ENCODE results near the gene MICAL3.

Gene MICAL3

GRCh38 chr22:17890245-17890671 lies 134.1 kb downstream of the MICAL3 start:
- WGBS (ENCODE audit: insufficient coverage, insufficient read length): no CpG with 5 or more reads among the region's 4 CpGs
- no peak for DNase-seq (ENCODE audit: low read depth, low spot score)
- Histone ChIP-seq H3K4me1 (ENCODE audit: control insufficient read depth, insufficient read depth, low read length) (no peaks in the 10 kb centered on the region), H3K4me3 (ENCODE audit: low read length) (no peak overlapping the region), H3K27me3 (ENCODE audit: control insufficient read depth, insufficient read depth, low read length) (no peaks in the 10 kb centered on the region), H3K9me3 (ENCODE audit: control insufficient read depth, insufficient read depth, low read length) (no peaks in the 10 kb centered on the region), H3K36me3 (ENCODE audit: control insufficient read depth, insufficient read depth, low read length) (peaks cover 12% of the 10 kb centered on the region; the same call in 1 of the 2 replicates), H3K27ac (ENCODE audit: low read length) (no peak overlapping the region)

GRCh38 chr22:17888855-17889254 lies 135.5 kb downstream of the MICAL3 start:
- no CpG with 5 or more reads among the region's 7 CpGs for WGBS (ENCODE audit: insufficient coverage, insufficient read length)
- no peaks in the 10 kb centered on the region for H3K9me3 ChIP-seq (ENCODE audit: control insufficient read depth, insufficient read depth, low read length)
- no peaks in the 10 kb centered on the region for H3K4me1 ChIP-seq (ENCODE audit: control insufficient read depth, insufficient read depth, low read length)
- H3K36me3 ChIP-seq (ENCODE audit: control insufficient read depth, insufficient read depth, low read length): peaks cover 12% of the 10 kb centered on the region; the same call in 1 of the 2 replicates
- no peak overlapping the region for H3K27ac ChIP-seq (ENCODE audit: low read length)
- H3K4me3 ChIP-seq (ENCODE audit: low read length): no peak overlapping the region
- no peaks in the 10 kb centered on the region; the same call in 1 of the 2 replicates for H3K27me3 ChIP-seq (ENCODE audit: control insufficient read depth, insufficient read depth, low read length)
- DNase-seq (ENCODE audit: low read depth, low spot score): no peak

GRCh38 chr22:17888439-17888838 lies 135.9 kb downstream of the MICAL3 start:
- WGBS (ENCODE audit: insufficient coverage, insufficient read length): no CpG with 5 or more reads among the region's 12 CpGs
- Histone ChIP-seq H3K27me3 (ENCODE audit: control insufficient read depth, insufficient read depth, low read length) (no peaks in the 10 kb centered on the region; the same call in 1 of the 2 replicates), H3K9me3 (ENCODE audit: control insufficient read depth, insufficient read depth, low read length) (no peaks in the 10 kb centered on the region), H3K36me3 (ENCODE audit: control insufficient read depth, insufficient read depth, low read length) (peaks cover 12% of the 10 kb centered on the region; the same call in 1 of the 2 replicates), H3K4me3 (ENCODE audit: low read length) (no peak overlapping the region), H3K4me1 (ENCODE audit: control insufficient read depth, insufficient read depth, low read length) (no peaks in the 10 kb centered on the region), H3K27ac (ENCODE audit: low read length) (no peak overlapping the region)
- no peak for DNase-seq (ENCODE audit: low read depth, low spot score)

- Histone ChIP-seq H3K27ac (ENCODE audit: low read length) (no peak overlapping the region), H3K36me3 (ENCODE audit: control insufficient read depth, insufficient read depth, low read length) (peaks cover 13% of the 10 kb centered on the region), H3K4me1 (ENCODE audit: control insufficient read depth, insufficient read depth, low read length) (no peaks in the 10 kb centered on the region), H3K27me3 (ENCODE audit: control insufficient read depth, insufficient read depth, low read length) (peaks cover 4% of the 10 kb centered on the region; the same call in 1 of the 2 replicates), H3K4me3 (ENCODE audit: low read length) (no peak overlapping the region), H3K9me3 (ENCODE audit: control insufficient read depth, insufficient read depth, low read length) (no peaks in the 10 kb centered on the region)
- no peak for DNase-seq (ENCODE audit: low read depth, low spot score)
- no CpG with 5 or more reads among the region's 8 CpGs for WGBS (ENCODE audit: insufficient coverage, insufficient read length)
These were observed 139.5 kb downstream of the MICAL3 start for GRCh38 chr22:17884893-17885292.

GRCh38 chr22:17884084-17884483 lies 140.3 kb downstream of the MICAL3 start:
- H3K27me3 ChIP-seq (ENCODE audit: control insufficient read depth, insufficient read depth, low read length): peaks cover 8% of the 10 kb centered on the region; the same call in 1 of the 2 replicates
- H3K4me3 ChIP-seq (ENCODE audit: low read length): no peak overlapping the region
- H3K4me1 ChIP-seq (ENCODE audit: control insufficient read depth, insufficient read depth, low read length): no peaks in the 10 kb centered on the region
- DNase-seq (ENCODE audit: low read depth, low spot score): no peak
- peaks cover 14% of the 10 kb centered on the region for H3K36me3 ChIP-seq (ENCODE audit: control insufficient read depth, insufficient read depth, low read length)
- whole genome bisulfite sequencing (ENCODE audit: insufficient coverage, insufficient read length): no CpG with 5 or more reads among the region's 6 CpGs
- no peak overlapping the region for H3K27ac ChIP-seq (ENCODE audit: low read length)
- H3K9me3 ChIP-seq (ENCODE audit: control insufficient read depth, insufficient read depth, low read length): no peaks in the 10 kb centered on the region

GRCh38 chr22:17883356-17883755 lies 141.0 kb downstream of the MICAL3 start:
- Histone ChIP-seq H3K9me3 (ENCODE audit: control insufficient read depth, insufficient read depth, low read length) (no peaks in the 10 kb centered on the region), H3K27me3 (ENCODE audit: control insufficient read depth, insufficient read depth, low read length) (peaks cover 15% of the 10 kb centered on the region), H3K27ac (ENCODE audit: low read length) (no peak overlapping the region), H3K36me3 (ENCODE audit: control insufficient read depth, insufficient read depth, low read length) (peaks cover 14% of the 10 kb centered on the region), H3K4me1 (ENCODE audit: control insufficient read depth, insufficient read depth, low read length) (no peaks in the 10 kb centered on the region), H3K4me3 (ENCODE audit: low read length) (no peak overlapping the region)
- no peak for DNase-seq (ENCODE audit: low read depth, low spot score)
- WGBS (ENCODE audit: insufficient coverage, insufficient read length): no CpG with 5 or more reads among the region's 9 CpGs

- Histone ChIP-seq H3K9me3 (ENCODE audit: control insufficient read depth, insufficient read depth, low read length) (no peaks in the 10 kb centered on the region), H3K36me3 (ENCODE audit: control insufficient read depth, insufficient read depth, low read length) (peaks cover 14% of the 10 kb centered on the region), H3K4me3 (ENCODE audit: low read length) (no peak overlapping the region), H3K4me1 (ENCODE audit: control insufficient read depth, insufficient read depth, low read length) (no peaks in the 10 kb centered on the region), H3K27ac (ENCODE audit: low read length) (no peak overlapping the region), H3K27me3 (ENCODE audit: control insufficient read depth, insufficient read depth, low read length) (peaks cover 18% of the 10 kb centered on the region)
- DNase-seq (ENCODE audit: low read depth, low spot score): no peak
- no CpG with 5 or more reads among the region's 8 CpGs for WGBS (ENCODE audit: insufficient coverage, insufficient read length)
These were observed 141.6 kb downstream of the MICAL3 start for GRCh38 chr22:17882727-17883126.

- Histone ChIP-seq H3K36me3 (ENCODE audit: control insufficient read depth, insufficient read depth, low read length) (peaks cover 14% of the 10 kb centered on the region), H3K27ac (ENCODE audit: low read length) (no peak overlapping the region)
- WGBS (ENCODE audit: insufficient coverage, insufficient read length): no CpG with 5 or more reads among the region's 2 CpGs
These were observed 142.2 kb downstream of the MICAL3 start for GRCh38 chr22:17882162-17882561.

GRCh38 chr22:17881366-17881765 lies 143.0 kb downstream of the MICAL3 start:
- no peak overlapping the region for H3K27ac ChIP-seq (ENCODE audit: low read length)
- no peaks in the 10 kb centered on the region for H3K9me3 ChIP-seq (ENCODE audit: control insufficient read depth, insufficient read depth, low read length)
- H3K4me3 ChIP-seq (ENCODE audit: low read length): no peak overlapping the region
- WGBS (ENCODE audit: insufficient coverage, insufficient read length): no CpG with 5 or more reads among the region's 6 CpGs
- peaks cover 20% of the 10 kb centered on the region for H3K27me3 ChIP-seq (ENCODE audit: control insufficient read depth, insufficient read depth, low read length)
- H3K36me3 ChIP-seq (ENCODE audit: control insufficient read depth, insufficient read depth, low read length): peaks cover 14% of the 10 kb centered on the region
- no peak for DNase-seq (ENCODE audit: low read depth, low spot score)
- H3K4me1 ChIP-seq (ENCODE audit: control insufficient read depth, insufficient read depth, low read length): no peaks in the 10 kb centered on the region

More at GRCh38 chr22:17882162-17882561, 142.2 kb downstream of the MICAL3 start:
- Histone ChIP-seq H3K27me3 (ENCODE audit: control insufficient read depth, insufficient read depth, low read length) (peaks cover 20% of the 10 kb centered on the region), H3K4me1 (ENCODE audit: control insufficient read depth, insufficient read depth, low read length) (no peaks in the 10 kb centered on the region), H3K4me3 (ENCODE audit: low read length) (no peak overlapping the region), H3K9me3 (ENCODE audit: control insufficient read depth, insufficient read depth, low read length) (no peaks in the 10 kb centered on the region)
- no peak for DNase-seq (ENCODE audit: low read depth, low spot score)

- Histone ChIP-seq H3K4me1 (ENCODE audit: control insufficient read depth, insufficient read depth, low read length) (no peaks in the 10 kb centered on the region), H3K36me3 (ENCODE audit: control insufficient read depth, insufficient read depth, low read length) (peaks cover 8% of the 10 kb centered on the region), H3K27ac (ENCODE audit: low read length) (no peak overlapping the region), H3K9me3 (ENCODE audit: control insufficient read depth, insufficient read depth, low read length) (no peaks in the 10 kb centered on the region), H3K4me3 (ENCODE audit: low read length) (no peak overlapping the region), H3K27me3 (ENCODE audit: control insufficient read depth, insufficient read depth, low read length) (peaks cover 20% of the 10 kb centered on the region)
- no CpG with 5 or more reads among the region's 10 CpGs for WGBS (ENCODE audit: insufficient coverage, insufficient read length)
- DNase-seq (ENCODE audit: low read depth, low spot score): no peak
These were observed 143.9 kb downstream of the MICAL3 start for GRCh38 chr22:17880468-17880867.

- no peak for DNase-seq (ENCODE audit: low read depth, low spot score)
- Histone ChIP-seq H3K27ac (ENCODE audit: low read length) (no peak overlapping the region), H3K36me3 (ENCODE audit: control insufficient read depth, insufficient read depth, low read length) (peaks cover 8% of the 10 kb centered on the region), H3K4me3 (ENCODE audit: low read length) (no peak overlapping the region), H3K9me3 (ENCODE audit: control insufficient read depth, insufficient read depth, low read length) (no peaks in the 10 kb centered on the region), H3K4me1 (ENCODE audit: control insufficient read depth, insufficient read depth, low read length) (no peaks in the 10 kb centered on the region), H3K27me3 (ENCODE audit: control insufficient read depth, insufficient read depth, low read length) (peaks cover 24% of the 10 kb centered on the region)
- WGBS (ENCODE audit: insufficient coverage, insufficient read length): no CpG with 5 or more reads among the region's 17 CpGs
These were observed 144.3 kb downstream of the MICAL3 start for GRCh38 chr22:17880020-17880419.

All from iPS DF 6.9 (cell line).